HCT116 (cell line): ENCODE data around the gene KIAA0232.

Experiments
- ATF3 ChIP-seq: IDR thresholded peaks from 2 replicates; pipeline ENCODE4 v1.6.1; 2012
- CTCF ChIP-seq, 3 experiments: fragments of 200-600 bp in 1 of 3; sonication (generic) in 1 of 3; IDR thresholded peaks in 2 of 3; conservative IDR thresholded peaks in 1 of 3; 2 replicates each; pipeline ENCODE4 v1.5.1; 2012 to 2017; ENCODE audit warnings: low read depth in 2 of 3, low read length in 2 of 3, antibody characterized with exemption in 1 of 3, borderline replicate concordance in 1 of 3, control low read depth in 1 of 3, mild to moderate bottlenecking in 1 of 3, mixed read lengths in 1 of 3, mixed run types in 1 of 3, moderate library complexity in 1 of 3; ENCODE audit not compliant: insufficient read depth in 1 of 3
- EZH2 ChIP-seq: fragments of 200-600 bp; sonication (generic); IDR thresholded peaks from 2 replicates; pipeline ENCODE4 v1.6.1; 2017; ENCODE audit warnings: antibody characterized with exemption, mixed run types
- EZH2phosphoT487 ChIP-seq: fragments of 200-600 bp; IDR thresholded peaks from 2 replicates; pipeline ENCODE4 v1.6.1; 2018; ENCODE audit warnings: antibody characterized with exemption, borderline replicate concordance
- FOSL1 ChIP-seq: IDR thresholded peaks from 2 replicates; pipeline ENCODE4 v1.6.1; 2012; ENCODE audit warnings: low read depth
- POLR2A ChIP-seq: IDR thresholded peaks from 2 replicates; pipeline ENCODE4 v1.7.0; 2011; ENCODE audit warnings: borderline replicate concordance; ENCODE audit not compliant: insufficient read depth, insufficient read length; ENCODE audit errors: extremely low read depth
- POLR2AphosphoS5 ChIP-seq: IDR thresholded peaks from 2 replicates; pipeline ENCODE4 v1.6.1; 2011; ENCODE audit warnings: mild to moderate bottlenecking, low read depth, low read length, moderate library complexity
- RAD21 ChIP-seq: IDR thresholded peaks from 2 replicates; pipeline ENCODE4 v1.6.1; 2012; ENCODE audit warnings: low read depth, mild to moderate bottlenecking
- REST ChIP-seq: IDR thresholded peaks from 2 replicates; pipeline ENCODE4 v1.6.1; 2012; ENCODE audit warnings: low read depth
- SIN3A ChIP-seq: IDR thresholded peaks from 2 replicates; pipeline ENCODE4 v1.6.1; 2012; ENCODE audit warnings: low read depth
- SP1 ChIP-seq: IDR thresholded peaks from 2 replicates; pipeline ENCODE4 v1.6.1; 2012; ENCODE audit warnings: low read depth
- YY1 ChIP-seq: IDR thresholded peaks from 2 replicates; pipeline ENCODE4 v1.6.1; 2011; ENCODE audit warnings: low read length, low read depth, moderate library complexity, mild to moderate bottlenecking; ENCODE audit not compliant: insufficient replicate concordance; ENCODE audit errors: extremely low read depth
- ZBTB33 ChIP-seq: IDR thresholded peaks from 2 replicates; pipeline ENCODE4 v1.6.1; 2011; ENCODE audit warnings: mild to moderate bottlenecking, low read length, moderate library complexity; ENCODE audit not compliant: insufficient replicate concordance; ENCODE audit errors: extremely low read depth

- TF ChIP-seq CTCF (IDR thresholded peaks at IDR 0.05 in 2 of 3, conservative IDR thresholded peaks at IDR 0.05 in 1 of 3; ENCODE audit: borderline replicate concordance in 1 of 3, insufficient read depth in 1 of 3, low read depth in 2 of 3, low read length in 2 of 3) (no peak), REST (no peak), EZH2 (no peak), SIN3A (no peak), YY1 (no peak), FOSL1 (no peak), POLR2A (no peak), RAD21 (no peak), EZH2phosphoT487 (no peak), ZBTB33 (no peak), SP1 (no peak), POLR2AphosphoS5 (no peak), ATF3 (no peak)
These were observed 118.4 kb downstream of the KIAA0232 start for GRCh38 chr4:6900956-6901355.
